ENCODE results near the gene ZNF562. TPM values are rescaled to one million over a fixed set of nuclear protein-coding genes. Genes with fewer than 3 reads are reported as not detected.

Gene ZNF562
- total RNA-seq (2022; extraction: Qiagen RNA extraction) = 5.8 to 8.8 TPM (median 6.6 TPM) in 5 replicates

DNA sequence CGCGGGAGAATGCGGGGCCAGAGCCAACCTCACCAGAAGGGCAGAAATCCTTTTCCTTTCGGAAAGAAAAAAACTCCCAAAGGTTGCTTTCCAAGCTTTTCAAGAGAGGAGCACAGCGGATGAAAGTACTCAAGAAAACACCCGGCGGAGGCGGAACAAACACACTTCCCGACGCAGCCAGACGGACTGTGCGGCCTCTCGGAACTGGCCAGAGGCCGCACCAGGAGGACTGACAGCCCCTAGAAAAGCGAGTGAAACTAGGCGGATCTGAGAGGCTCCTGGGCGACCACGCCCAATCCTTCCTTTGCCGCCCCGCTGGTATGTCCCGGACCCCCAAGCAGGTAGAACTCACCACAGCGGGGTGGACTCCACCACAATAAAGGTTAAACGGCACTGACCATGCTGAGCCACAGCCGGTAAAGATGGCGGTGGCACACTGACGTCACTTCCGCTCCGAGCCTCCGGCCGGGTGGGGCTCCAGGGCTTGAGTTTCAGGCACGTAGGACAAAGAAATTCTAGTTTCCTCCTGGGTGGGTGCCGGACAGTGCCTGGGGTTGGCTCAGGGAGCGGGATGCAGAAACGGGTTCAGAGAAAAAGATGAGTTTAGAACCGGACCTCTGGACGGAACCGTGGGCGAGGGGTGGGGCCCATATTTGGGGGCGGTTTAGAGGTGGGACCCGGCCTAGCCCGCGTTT is at the start of gene ZNF562:
Gene ZNF562, minus strand, starts transcription at position 438 of the 695 bp plus-strand sequence. CDS start 14,356 bp downstream, outside the sequence.

DNA sequence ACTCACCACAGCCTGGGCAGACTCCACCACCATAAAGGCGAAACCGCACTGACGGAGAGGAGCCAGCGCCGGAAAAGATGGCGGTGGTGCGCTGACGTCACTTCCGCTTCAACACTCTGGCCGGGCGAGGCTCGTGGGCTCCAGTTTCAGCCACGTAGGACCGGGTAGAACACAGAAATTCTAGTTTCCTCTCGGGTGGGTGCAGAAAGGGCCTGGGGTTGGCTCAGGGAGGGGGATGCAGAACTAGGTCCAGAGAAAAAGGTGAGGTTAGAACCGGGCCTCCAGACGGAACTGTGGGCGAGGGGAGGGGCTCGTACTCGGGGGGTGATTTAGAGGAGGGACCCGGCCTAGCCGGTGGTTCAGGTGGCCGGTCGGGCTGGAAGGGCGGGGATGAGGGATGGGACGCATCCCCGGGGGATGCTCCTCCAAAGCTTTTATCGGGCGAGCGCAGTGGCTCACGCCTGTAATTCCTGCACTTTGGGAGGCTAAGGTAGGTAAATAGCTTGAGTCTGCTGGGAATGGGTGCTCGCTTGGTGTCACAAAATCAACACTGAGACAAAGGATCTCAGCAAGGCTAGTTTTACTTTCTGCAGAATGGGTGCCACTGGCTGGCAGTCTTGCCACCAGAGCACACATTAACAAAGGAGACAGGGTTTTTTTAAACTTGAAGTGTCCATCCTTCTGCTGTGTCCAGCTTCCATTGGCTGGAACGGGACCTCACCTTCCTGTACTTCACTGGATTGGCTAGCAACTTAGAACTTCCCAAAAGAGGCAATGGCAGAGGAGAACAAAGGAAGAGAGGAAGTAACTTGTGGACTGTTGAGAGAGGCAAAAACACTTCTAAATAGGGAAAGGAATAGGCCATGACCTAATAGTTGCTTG is 53.5 kb downstream of the ZNF562 start, which contains the start of gene ZNF561:
Gene ZNF561, minus strand, starts transcription at position 77 of the 882 bp plus-strand sequence. CDS start 1,776 bp downstream, outside the sequence.

Other genes with a start within 250 kb of the ZNF562 start
- gene ZNF266, start 239.5 kb downstream of the ZNF562 start, total RNA-seq (2022; extraction: Qiagen RNA extraction) = 3.4 to 4.2 TPM (median 3.5 TPM) in 5 replicates
- gene ZNF560, start 176.5 kb downstream of the ZNF562 start, total RNA-seq (2022; extraction: Qiagen RNA extraction) = not detected in 5 replicates
- 0.44 to 1.5 TPM (median 1.1 TPM) in 5 replicates for gene ZNF426, start 136.5 kb downstream of the ZNF562 start, total RNA-seq (2022; extraction: Qiagen RNA extraction)
- 2.8 to 4.2 TPM (median 2.9 TPM) in 5 replicates for gene ZNF121, start 90.6 kb downstream of the ZNF562 start, total RNA-seq (2022; extraction: Qiagen RNA extraction)
- gene ZNF561, start 53.9 kb downstream of the ZNF562 start, total RNA-seq (2022; extraction: Qiagen RNA extraction) = 6.7 to 14.4 TPM (median 8.5 TPM) in 5 replicates
- 0.76 to 1.7 TPM (median 1.5 TPM) in 5 replicates for gene ZNF846, start 93.6 kb upstream of the ZNF562 start, total RNA-seq (2022; extraction: Qiagen RNA extraction)
- gene FBXL12, start 144.0 kb upstream of the ZNF562 start, total RNA-seq (2022; extraction: Qiagen RNA extraction) = 12.2 to 14.3 TPM (median 13.7 TPM) in 5 replicates
- gene UBL5, start 152.8 kb upstream of the ZNF562 start, total RNA-seq (2022; extraction: Qiagen RNA extraction) = 407 to 477 TPM (median 421 TPM) in 5 replicates
- 56.7 to 81.4 TPM (median 80.6 TPM) in 5 replicates for gene PIN1, start 160.2 kb upstream of the ZNF562 start, total RNA-seq (2022; extraction: Qiagen RNA extraction)